B cell (primary cell): Measurements from ENCODE around the gene PLCD4. TPM values are rescaled to one million over a fixed set of nuclear protein-coding genes. Genes with fewer than 3 reads are reported as not detected.

Source experiments
- ATAC-seq: fragments of 200-7000 bp; cut with Tn5 transposase; one replicate; pipeline ENCODE4 v1.10.0; 2021; ENCODE audit warnings: low read depth, mild to moderate bottlenecking, moderate number of reproducible peaks, moderate library complexity
- CTCF ChIA-PET: fragments of 350-600 bp; sonication (Branson Sonifier 250); formaldehyde crosslinking; loops from one replicate; lab custom pipeline; 2021; ENCODE audit warnings: antibody characterized with exemption, inconsistent platforms; lab: Charles Lee
- POLR2A ChIA-PET: fragments of 350-600 bp; sonication (Branson Sonifier 250); formaldehyde crosslinking; loops from one replicate; lab custom pipeline; 2021; ENCODE audit warnings: antibody characterized with exemption; lab: Charles Lee
- DNase-seq: peaks from one replicate; pipeline ENCODE4 v3.0.0; 2013
- H2AFZ ChIP-seq: 2 replicates; pipeline ENCODE4 v1.6.1; 2012; ENCODE audit warnings: mild to moderate bottlenecking, low read depth, low read length; ENCODE audit not compliant: insufficient read depth, poor library complexity, severe bottlenecking
- H3K27ac ChIP-seq, 2 donors: 1 replicate in 1 of 2; 2 replicates in 1 of 2; pipeline ENCODE4 v1.5.1; 2012 to 2013; ENCODE audit warnings: low read length in 2 of 2, mild to moderate bottlenecking in 2 of 2, moderate library complexity in 1 of 2
- H3K27me3 ChIP-seq, 4 experiments: fragments of 200-600 bp in 1 of 4; sonication (generic) in 1 of 4; replicated peaks in 1 of 4; 1 replicate in 2 of 4; 2 replicates in 2 of 4; pipeline versions ENCODE4 v1.6.1 to v1.7.0; 2013 to 2016; ENCODE audit warnings: low read length in 3 of 4, mild to moderate bottlenecking in 2 of 4, mixed read lengths in 1 of 4, moderate library complexity in 1 of 4; ENCODE audit not compliant: insufficient read depth in 4 of 4, control insufficient read depth in 3 of 4; ENCODE audit errors: control extremely low read depth in 1 of 4
- H3K36me3 ChIP-seq, 2 experiments: replicated peaks in 1 of 2; 1 replicate in 1 of 2; 2 replicates in 1 of 2; pipeline versions ENCODE4 v1.6.1 to v1.7.1; 2013; ENCODE audit warnings: low read length in 1 of 2; ENCODE audit not compliant: insufficient read depth in 2 of 2, control insufficient read depth in 1 of 2; ENCODE audit errors: control extremely low read depth in 1 of 2, extremely low read depth in 1 of 2
- H3K4me1 ChIP-seq, 2 donors: fragments of 200-600 bp in 1 of 2; sonication (generic) in 1 of 2; 1 replicate in 1 of 2; 2 replicates in 1 of 2; pipeline versions ENCODE4 v1.5.1 to v1.6.1; 2013 to 2017; ENCODE audit warnings: low read length in 2 of 2; ENCODE audit not compliant: control insufficient read depth in 2 of 2, insufficient read depth in 2 of 2
- H3K4me2 ChIP-seq: replicated peaks from 2 replicates; pipeline ENCODE3; 2012; ENCODE audit warnings: mild to moderate bottlenecking, low read depth, low read length; ENCODE audit not compliant: poor library complexity, severe bottlenecking
- H3K4me3 ChIP-seq, 5 experiments: fragments of 200-600 bp in 1 of 5; sonication (generic) in 1 of 5; 1 replicate in 3 of 5; 2 replicates in 2 of 5; pipeline versions ENCODE4 v1.5.1 to v1.7.0; 2011 to 2016; ENCODE audit warnings: low read length in 4 of 5, mild to moderate bottlenecking in 4 of 5, low read depth in 2 of 5, control low read depth in 1 of 5, moderate library complexity in 1 of 5; ENCODE audit not compliant: insufficient read depth in 1 of 5; ENCODE audit errors: control extremely low read depth in 1 of 5, extremely low read depth in 1 of 5
- H3K79me2 ChIP-seq: fragments of 200-600 bp; sonication (generic); one replicate; pipeline ENCODE4 v1.6.0; 2016; ENCODE audit warnings: low read length; ENCODE audit not compliant: control insufficient read depth, insufficient read depth
- H3K9ac ChIP-seq: fragments of 200-600 bp; sonication (generic); 2 replicates; pipeline ENCODE4 v1.6.1; 2017; ENCODE audit warnings: mild to moderate bottlenecking, low read length, moderate library complexity
- H3K9me3 ChIP-seq, 3 donors: one replicate each; pipeline versions ENCODE4 v1.6.1 to v1.7.1; 2013; ENCODE audit warnings: low read length in 2 of 3; ENCODE audit not compliant: control insufficient read depth in 2 of 3, insufficient read depth in 1 of 3; ENCODE audit errors: control extremely low read depth in 1 of 3
- H4K20me1 ChIP-seq: 2 replicates; pipeline ENCODE4 v1.6.0; 2012; ENCODE audit warnings: mild to moderate bottlenecking, low read length; ENCODE audit not compliant: insufficient read depth, control insufficient read depth, poor library complexity, severe bottlenecking
- H3K27ac Mint-ChIP-seq: one replicate; pipeline ENCODE4 v1.8.0; 2021; ENCODE audit warnings: mixed read lengths
- H3K27me3 Mint-ChIP-seq: one replicate; pipeline ENCODE4 v1.8.0; 2021; ENCODE audit warnings: mixed read lengths
- H3K4me1 Mint-ChIP-seq: one replicate; pipeline ENCODE4 v1.8.0; 2021; ENCODE audit warnings: mixed read lengths
- H3K4me3 Mint-ChIP-seq: one replicate; pipeline ENCODE4 v1.8.0; 2021; ENCODE audit warnings: mixed read lengths
- H3K9me3 Mint-ChIP-seq: one replicate; pipeline ENCODE4 v1.8.0; 2022; ENCODE audit warnings: mixed read lengths; ENCODE audit not compliant: insufficient read depth
- EZH2 ChIP-seq: IDR thresholded peaks from 2 replicates; pipeline ENCODE4 v1.6.1; 2012; ENCODE audit warnings: borderline replicate concordance, low read depth, mild to moderate bottlenecking, moderate library complexity, low read length; ENCODE audit not compliant: insufficient read depth, poor library complexity, severe bottlenecking
- WGBS: methylation state at CpG from one replicate; pipeline ENCODE4 v1.1.5; 2013; ENCODE audit warnings: missing lambda C conversion rate; ENCODE audit not compliant: insufficient coverage; 5-methylcytosine and 5-hydroxymethylcytosine counted together
- intact Hi-C: fragments of 100-400 bp; cut with micrococcal nuclease; formaldehyde crosslinking; loops from one replicate; pipeline ENCODE4 v1.10.0; 2022
- polyA minus RNA-seq: library from RNA; depleted of rRNA, polyadenylated mRNA; stranded (reverse); fragments of >200 nt; gene quantifications from 2 replicates; pipeline ENCODE4 v1.2.3, GENCODE V29; 2012
- polyA plus RNA-seq: library from polyadenylated mRNA; depleted of rRNA; stranded (reverse); fragments of >200 nt; gene quantifications from 2 replicates; pipeline ENCODE4 v1.2.3, GENCODE V29; 2012
- total RNA-seq, 2 donors: library from RNA; stranded (reverse); fragments of 120-200 nt in 1 of 2; gene quantifications; 1 replicate in 1 of 2; 2 replicates in 1 of 2; pipeline versions ENCODE4 v1.2.3 to v1.2.4, GENCODE V29; 2013 to 2022
- TF ChIP-seq, protein P1 (sequence below): fragments of 200-600 bp; IDR thresholded peaks from one replicate; pipeline ENCODE4 v1.8.0; 2022; ENCODE audit warnings: antibody characterized with exemption, mild to moderate bottlenecking

Gene PLCD4
- total RNA-seq (0.62 TPM in 1 of 2 replicates, not detected in the other), polyA plus RNA-seq (0.14 and 0.25 TPM in 2 replicates), polyA minus RNA-seq (0.07 and 0.26 TPM in 2 replicates)
- 1.5 TPM for total RNA-seq (2013)

DNA sequence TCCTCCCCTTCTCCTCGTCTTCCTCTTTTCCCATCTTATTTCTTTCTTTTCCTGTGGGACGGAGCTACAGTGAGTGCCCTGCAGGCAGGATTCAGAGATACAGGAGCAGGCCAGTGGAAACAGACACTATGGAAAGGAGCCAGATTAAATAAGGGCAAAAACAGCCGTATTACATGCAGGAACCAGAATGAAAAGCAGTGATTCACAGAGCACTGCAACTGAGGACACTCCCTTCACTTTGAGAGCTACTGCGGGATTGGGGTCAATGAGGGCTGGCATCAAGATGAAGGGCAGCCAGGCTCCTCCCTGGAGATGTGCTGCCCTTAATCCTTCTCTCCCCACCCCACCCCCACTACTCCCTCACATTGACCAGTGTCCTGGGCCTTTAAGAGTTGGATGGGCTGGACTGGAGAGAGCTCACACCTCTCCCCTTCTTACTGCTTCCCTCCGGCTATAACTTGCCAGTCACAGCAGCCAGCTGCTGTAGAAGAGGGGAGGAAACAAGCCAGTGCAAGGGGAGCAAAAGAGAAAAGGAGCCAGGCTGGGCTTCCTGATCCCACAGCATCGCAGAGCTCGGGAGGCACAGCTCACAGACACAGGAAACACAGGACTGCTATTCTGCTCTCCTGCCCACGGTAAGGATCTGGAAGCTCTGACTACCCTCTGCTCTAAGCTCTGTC lies at the start of gene PLCD4:
Gene PLCD4, plus strand, starts transcription at position 464 of the 680 bp plus-strand sequence. CDS start 7,841 bp downstream, outside the sequence.
- Mint-ChIP-seq H3K4me3 (no peak within 1 kb of the TSS), H3K27ac (no peak within 1 kb of the TSS), H3K4me1 (no peaks in the 10 kb centered on the region), H3K9me3 (no peaks in the 10 kb centered on the region), H3K27me3 (peaks cover 12% of the 10 kb centered on the region)
- no peak within 1 kb of the TSS for H3K4me3 ChIP-seq
- POLR2A ChIA-PET: no interaction called here
- H3K4me1 ChIP-seq: no peaks in the 10 kb centered on the region
- intact Hi-C loops: no loop called here
- H3K36me3 ChIP-seq: no peaks in the 10 kb centered on the region
- H2AFZ ChIP-seq: no peak within 1 kb of the TSS
- no peaks in the 10 kb centered on the region for H3K79me2 ChIP-seq
- H3K4me2 ChIP-seq: no peak within 1 kb of the TSS
- H3K27me3 ChIP-seq: peaks cover 0 to 6% (median 0%) of the 10 kb centered on the region in 4 experiments
- H3K27ac ChIP-seq: no peak within 1 kb of the TSS
- H3K9ac ChIP-seq: no peak within 1 kb of the TSS
- WGBS: 58% methylated on average over 5 of the region's 8 CpGs
- CTCF ChIA-PET: interaction anchor here (1.1 kb wide), 1 partner anchor 321 kb away, joined by 3 read pairs; no protein-coding TSS in a partner anchor
- ATAC-seq (no peak), DNase-seq (no peak)
- H3K9me3 ChIP-seq: no peaks in the 10 kb centered on the region
- TF ChIP-seq EZH2: no peak
- TF ChIP-seq, protein P1, sequence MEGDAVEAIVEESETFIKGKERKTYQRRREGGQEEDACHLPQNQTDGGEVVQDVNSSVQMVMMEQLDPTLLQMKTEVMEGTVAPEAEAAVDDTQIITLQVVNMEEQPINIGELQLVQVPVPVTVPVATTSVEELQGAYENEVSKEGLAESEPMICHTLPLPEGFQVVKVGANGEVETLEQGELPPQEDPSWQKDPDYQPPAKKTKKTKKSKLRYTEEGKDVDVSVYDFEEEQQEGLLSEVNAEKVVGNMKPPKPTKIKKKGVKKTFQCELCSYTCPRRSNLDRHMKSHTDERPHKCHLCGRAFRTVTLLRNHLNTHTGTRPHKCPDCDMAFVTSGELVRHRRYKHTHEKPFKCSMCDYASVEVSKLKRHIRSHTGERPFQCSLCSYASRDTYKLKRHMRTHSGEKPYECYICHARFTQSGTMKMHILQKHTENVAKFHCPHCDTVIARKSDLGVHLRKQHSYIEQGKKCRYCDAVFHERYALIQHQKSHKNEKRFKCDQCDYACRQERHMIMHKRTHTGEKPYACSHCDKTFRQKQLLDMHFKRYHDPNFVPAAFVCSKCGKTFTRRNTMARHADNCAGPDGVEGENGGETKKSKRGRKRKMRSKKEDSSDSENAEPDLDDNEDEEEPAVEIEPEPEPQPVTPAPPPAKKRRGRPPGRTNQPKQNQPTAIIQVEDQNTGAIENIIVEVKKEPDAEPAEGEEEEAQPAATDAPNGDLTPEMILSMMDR: no peak
- H4K20me1 ChIP-seq: no peaks in the 10 kb centered on the region

GRCh38 chr2:218557941-218558340 lies 49.8 kb upstream of the PLCD4 start:
- DNase-seq: no peak
- H3K27me3 Mint-ChIP-seq: no peaks in the 10 kb centered on the region
- no peaks in the 10 kb centered on the region for H3K27me3 ChIP-seq
- no peak overlapping the region for H3K4me3 ChIP-seq
- H3K4me1 ChIP-seq: no peaks in the 10 kb centered on the region
- H3K4me2 ChIP-seq: no peak overlapping the region
- H3K27ac Mint-ChIP-seq: no peak overlapping the region
- intact Hi-C loops: no loop called here
- no peak for ATAC-seq
- no peaks in the 10 kb centered on the region for H3K9me3 Mint-ChIP-seq
- peaks cover 2 to 49% of the 10 kb centered on the region in 2 experiments for H3K36me3 ChIP-seq
- peaks cover 4% of the 10 kb centered on the region for H3K4me1 Mint-ChIP-seq
- WGBS: no CpG with 5 or more reads among the region's 2 CpGs
- H3K4me3 Mint-ChIP-seq: no peak overlapping the region
- CTCF ChIA-PET: no interaction called here
- H3K79me2 ChIP-seq: peaks cover 21% of the 10 kb centered on the region
- TF ChIP-seq, protein P1: no peak
- no peak for TF ChIP-seq EZH2
- H3K9ac ChIP-seq: no peak overlapping the region
- POLR2A ChIA-PET: no interaction called here
- H2AFZ ChIP-seq: no peak overlapping the region
- H3K27ac ChIP-seq: peak overlapping the region in 1 of 2 donors; percentile 42
- H3K9me3 ChIP-seq: no peaks in the 10 kb centered on the region
- no peaks in the 10 kb centered on the region for H4K20me1 ChIP-seq
